ENCODE results near the gene CCDC97. TPM values are rescaled to one million over a fixed set of nuclear protein-coding genes. Genes with fewer than 3 reads are reported as not detected.
A peak's percentile ranks its signal among the peaks of the same experiment; 100 is the strongest.

CCDC97 gene
- total RNA-seq, 1 donor from 2014 or later, result 18.1 TPM

DNA sequence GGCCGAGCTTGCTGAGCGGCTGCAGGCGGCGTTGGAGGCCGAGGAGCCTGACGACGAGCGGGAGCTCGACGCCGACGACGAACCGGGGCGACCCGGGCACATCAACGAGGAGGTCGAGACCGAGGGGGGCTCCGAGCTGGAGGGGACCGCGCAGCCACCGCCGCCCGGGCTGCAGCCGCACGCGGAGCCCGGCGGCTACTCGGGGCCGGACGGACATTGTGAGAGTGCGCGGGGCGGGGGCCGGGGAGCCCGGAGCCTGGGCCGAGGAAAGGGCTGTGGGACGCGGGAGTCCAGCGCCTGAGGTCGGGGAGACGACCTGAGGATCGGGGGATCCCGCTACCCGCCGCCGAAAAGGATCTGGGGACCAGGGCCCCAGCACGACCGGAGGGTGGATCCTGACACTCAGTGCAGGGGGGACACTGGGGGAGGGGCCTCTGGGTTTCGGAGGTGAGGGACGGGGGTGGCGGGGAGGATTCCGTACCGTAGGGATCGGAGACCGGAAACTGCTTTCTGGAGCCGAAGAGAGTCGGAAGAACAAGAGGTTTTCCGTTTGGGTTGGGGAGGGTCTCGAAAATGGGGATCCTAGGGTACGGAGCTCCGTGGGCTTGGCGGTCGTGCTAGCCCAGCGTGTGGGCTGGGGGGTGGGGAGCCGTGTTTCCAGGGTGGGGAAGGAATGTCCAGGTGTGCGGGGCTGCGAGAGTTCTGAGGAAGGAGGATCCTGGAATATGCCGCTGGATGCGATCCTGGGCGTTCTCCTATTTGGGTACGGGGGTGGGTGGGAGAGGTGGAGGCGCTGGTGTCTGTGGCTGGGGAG is 45.2 kb upstream of the CCDC97 start:
- Mint-ChIP-seq H3K36me3 (ENCODE audit: low read depth, unreplicated experiment) (peaks cover 7% of the 10 kb centered on the region), H3K4me3 (ENCODE audit: unreplicated experiment) (peak overlapping the region; percentile 88), H3K4me1 (ENCODE audit: low read depth, unreplicated experiment) (peaks cover 21% of the 10 kb centered on the region), H3K27me3 (ENCODE audit: low read depth, unreplicated experiment) (no peaks in the 10 kb centered on the region), H3K27ac (ENCODE audit: unreplicated experiment) (peak overlapping the region; percentile 99), H3K9me3 (ENCODE audit: unreplicated experiment) (no peaks in the 10 kb centered on the region)
- no peaks in the 10 kb centered on the region for H3K9me3 ChIP-seq (ENCODE audit: insufficient read depth, low read depth, low read length)
- H3K4me1 ChIP-seq (ENCODE audit: insufficient read depth, low read length), result peaks cover 27% of the 10 kb centered on the region
- H2AFZ ChIP-seq (ENCODE audit: low read depth, low read length), result peak overlapping the region; percentile 54
- DNase-seq (ENCODE audit: low read depth) (peak; percentile 8), FAIRE-seq (no peak)
- peaks cover 35% of the 10 kb centered on the region for H3K36me3 ChIP-seq (ENCODE audit: insufficient read depth, low read length)
- H3K27ac ChIP-seq (ENCODE audit: low read depth, low read length), result peak overlapping the region; percentile 98
- H3K79me2 ChIP-seq (ENCODE audit: insufficient read depth, low read length), result peaks cover 60% of the 10 kb centered on the region
- TF ChIP-seq, protein P1, sequence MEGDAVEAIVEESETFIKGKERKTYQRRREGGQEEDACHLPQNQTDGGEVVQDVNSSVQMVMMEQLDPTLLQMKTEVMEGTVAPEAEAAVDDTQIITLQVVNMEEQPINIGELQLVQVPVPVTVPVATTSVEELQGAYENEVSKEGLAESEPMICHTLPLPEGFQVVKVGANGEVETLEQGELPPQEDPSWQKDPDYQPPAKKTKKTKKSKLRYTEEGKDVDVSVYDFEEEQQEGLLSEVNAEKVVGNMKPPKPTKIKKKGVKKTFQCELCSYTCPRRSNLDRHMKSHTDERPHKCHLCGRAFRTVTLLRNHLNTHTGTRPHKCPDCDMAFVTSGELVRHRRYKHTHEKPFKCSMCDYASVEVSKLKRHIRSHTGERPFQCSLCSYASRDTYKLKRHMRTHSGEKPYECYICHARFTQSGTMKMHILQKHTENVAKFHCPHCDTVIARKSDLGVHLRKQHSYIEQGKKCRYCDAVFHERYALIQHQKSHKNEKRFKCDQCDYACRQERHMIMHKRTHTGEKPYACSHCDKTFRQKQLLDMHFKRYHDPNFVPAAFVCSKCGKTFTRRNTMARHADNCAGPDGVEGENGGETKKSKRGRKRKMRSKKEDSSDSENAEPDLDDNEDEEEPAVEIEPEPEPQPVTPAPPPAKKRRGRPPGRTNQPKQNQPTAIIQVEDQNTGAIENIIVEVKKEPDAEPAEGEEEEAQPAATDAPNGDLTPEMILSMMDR (IDR thresholded peaks at IDR 0.05; ENCODE audit: insufficient read depth, low read depth, low read length), result no peak
- TF ChIP-seq EZH2 (IDR thresholded peaks at IDR 0.05; ENCODE audit: insufficient read depth, low read length), result no peak
- H3K9ac ChIP-seq (ENCODE audit: low read length), result peak overlapping the region; percentile 99
- no peaks in the 10 kb centered on the region for H3K27me3 ChIP-seq (ENCODE audit: insufficient read depth, low read length)
- peaks cover 40% of the 10 kb centered on the region for H4K20me1 ChIP-seq (ENCODE audit: insufficient read depth, low read length)
- peak overlapping the region; percentile 99 for H3K4me2 ChIP-seq (ENCODE audit: low read length)
- H3K4me3 ChIP-seq (ENCODE audit: insufficient read depth, low read depth, low read length), result peak overlapping the region; percentile 87

DNA sequence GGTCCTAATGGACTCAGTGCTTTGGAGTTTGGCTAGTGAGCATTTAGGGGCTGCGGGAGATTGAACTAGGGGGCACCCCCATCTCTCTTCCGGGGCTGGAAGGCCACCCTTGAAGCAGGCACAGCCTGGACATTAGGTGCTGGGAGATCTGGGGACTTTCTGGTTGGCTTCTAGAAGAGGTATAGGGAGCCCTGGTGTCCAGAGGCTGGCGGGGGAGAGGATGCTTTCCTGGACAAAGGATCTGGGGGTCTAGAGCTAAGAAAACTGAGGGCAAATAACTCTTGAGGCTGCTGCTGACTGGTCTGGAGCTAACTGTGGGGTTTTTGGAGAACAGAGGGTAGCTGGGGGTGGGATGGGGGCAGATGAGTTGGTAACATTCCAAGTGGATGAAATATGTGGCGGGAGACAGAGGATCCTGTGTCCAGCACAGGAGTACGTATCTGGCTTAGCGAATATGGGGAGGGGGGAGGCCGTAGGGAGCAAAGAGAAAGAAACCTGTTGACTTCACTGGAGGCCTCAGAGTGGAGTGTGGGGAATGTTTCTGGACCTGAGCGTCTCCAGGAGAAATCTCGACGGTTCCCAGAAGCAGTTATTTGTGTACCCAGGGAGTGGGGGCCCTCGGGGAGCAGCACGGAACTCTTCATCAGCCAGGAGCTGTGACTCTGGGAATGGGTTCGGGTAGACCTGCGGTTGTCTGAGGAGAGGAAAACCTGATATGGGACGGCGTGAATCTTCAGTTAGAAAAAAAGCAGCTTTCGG is 44.4 kb upstream of the CCDC97 start:
- Mint-ChIP-seq H3K4me3 (ENCODE audit: unreplicated experiment) (peak overlapping the region; percentile 88), H3K9me3 (ENCODE audit: unreplicated experiment) (no peaks in the 10 kb centered on the region), H3K4me1 (ENCODE audit: low read depth, unreplicated experiment) (peaks cover 21% of the 10 kb centered on the region), H3K36me3 (ENCODE audit: low read depth, unreplicated experiment) (peaks cover 4% of the 10 kb centered on the region), H3K27ac (ENCODE audit: unreplicated experiment) (peak overlapping the region; percentile 98), H3K27me3 (ENCODE audit: low read depth, unreplicated experiment) (no peaks in the 10 kb centered on the region)
- peak overlapping the region; percentile 99 for H3K4me2 ChIP-seq (ENCODE audit: low read length)
- peaks cover 36% of the 10 kb centered on the region for H3K36me3 ChIP-seq (ENCODE audit: insufficient read depth, low read length)
- H3K4me1 ChIP-seq (ENCODE audit: insufficient read depth, low read length), result peaks cover 27% of the 10 kb centered on the region
- H3K27ac ChIP-seq (ENCODE audit: low read depth, low read length), result peak overlapping the region; percentile 98
- no peak overlapping the region for H2AFZ ChIP-seq (ENCODE audit: low read depth, low read length)
- H3K4me3 ChIP-seq (ENCODE audit: insufficient read depth, low read depth, low read length), result peak overlapping the region; percentile 87
- FAIRE-seq, result no peak
- peak; percentile 13 for DNase-seq (ENCODE audit: low read depth)
- H4K20me1 ChIP-seq (ENCODE audit: insufficient read depth, low read length), result peaks cover 40% of the 10 kb centered on the region
- peaks cover 63% of the 10 kb centered on the region for H3K79me2 ChIP-seq (ENCODE audit: insufficient read depth, low read length)
- H3K9me3 ChIP-seq (ENCODE audit: insufficient read depth, low read depth, low read length), result no peaks in the 10 kb centered on the region
- peak overlapping the region; percentile 99 for H3K9ac ChIP-seq (ENCODE audit: low read length)
- TF ChIP-seq, protein P1 (IDR thresholded peaks at IDR 0.05; ENCODE audit: insufficient read depth, low read depth, low read length), result no peak
- no peak for TF ChIP-seq EZH2 (IDR thresholded peaks at IDR 0.05; ENCODE audit: insufficient read depth, low read length)
- no peaks in the 10 kb centered on the region for H3K27me3 ChIP-seq (ENCODE audit: insufficient read depth, low read length)
